Measurements from ENCODE around the gene PHYHD1. TPM values are rescaled to one million over a fixed set of nuclear protein-coding genes. Genes with fewer than 3 reads are reported as not detected.

The PHYHD1 gene
- total and polyA plus RNA-seq, 10 of the 15 experiments (the other 5 are each of a cell fraction or from before 2014, with no cell fraction given): 0.09 to 0.17 TPM; not detected in 8

DNA sequence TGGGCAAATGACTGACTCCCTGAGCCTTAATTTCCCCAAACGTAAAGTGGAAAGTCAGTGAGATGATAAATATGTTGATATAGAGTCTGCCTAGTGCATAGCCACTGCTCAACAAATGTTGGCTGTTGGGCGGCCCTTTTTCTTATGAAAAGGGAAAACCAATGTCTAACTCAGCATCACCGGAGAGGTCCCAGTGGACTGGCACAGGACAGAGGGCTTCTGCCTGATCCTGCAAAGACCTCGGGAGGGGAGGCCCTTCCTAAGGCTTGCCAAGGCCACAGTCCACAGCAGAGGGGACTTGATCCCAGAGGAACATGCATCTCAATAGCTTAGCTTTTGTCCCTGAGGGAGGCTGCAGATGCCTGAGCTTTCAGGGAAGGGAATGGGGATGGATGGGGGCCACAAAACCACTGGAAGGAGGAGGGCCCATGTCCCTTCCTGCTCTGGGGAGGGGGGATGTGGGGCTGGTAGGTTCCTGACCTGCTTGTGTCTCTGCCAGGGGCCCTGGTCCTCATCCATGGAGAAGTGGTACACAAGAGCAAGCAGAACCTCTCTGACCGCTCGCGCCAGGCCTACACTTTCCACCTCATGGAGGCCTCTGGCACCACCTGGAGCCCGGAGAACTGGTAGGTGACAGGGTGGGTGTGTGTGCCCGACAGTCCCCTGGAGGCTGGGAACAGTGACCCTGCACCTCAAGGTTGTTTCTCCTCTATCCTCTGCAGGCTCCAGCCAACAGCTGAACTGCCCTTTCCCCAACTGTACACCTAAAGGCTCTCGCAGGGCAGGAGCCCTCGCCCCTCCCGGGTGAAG lies 20.4 kb downstream of the PHYHD1 start:
- H3K4me1 ChIP-seq (ENCODE audit: control insufficient read depth, insufficient read depth, low read length): no peaks in the 10 kb centered on the region
- H3K9me3 ChIP-seq (replicated peaks; ENCODE audit: control insufficient read depth, insufficient read depth, low read length): no peaks in the 10 kb centered on the region
- in situ Hi-C loops (cut with MboI): no loop called here
- no peaks in the 10 kb centered on the region for H3K27me3 ChIP-seq (replicated peaks in 1 of 2; ENCODE audit: control insufficient read depth in 2 of 2, insufficient read depth in 2 of 2, low read length in 1 of 2)
- H3K36me3 ChIP-seq (ENCODE audit: control insufficient read depth in 2 of 2, insufficient read depth in 2 of 2, low read length in 1 of 2): no peaks in the 10 kb centered on the region
- BruUV-seq (replicated peaks): no TSS peak
- no peaks in the 10 kb centered on the region; the same call in 1 of the 2 replicates for H3K79me2 ChIP-seq (ENCODE audit: control insufficient read depth, insufficient read depth, low read length)
- ATAC-seq (no peak), FAIRE-seq (no peak), DNase-seq (ENCODE audit: low read depth, low spot score) (no peak)
- H3K4me2 ChIP-seq (ENCODE audit: control insufficient read depth, insufficient read depth): no peak overlapping the region
- POLR2A ChIA-PET: no interaction called here
- WGBS (ENCODE audit: insufficient coverage, insufficient replicate concordance, low lambda C conversion rate, missing lambda C conversion rate): 89% methylated on average over 12 of the region's 12 CpGs
- SMC1A ChIA-PET (ENCODE audit: uncharacterized antibody, unreplicated experiment): no interaction called here
- no peak overlapping the region for H3K27ac ChIP-seq (ENCODE audit: control insufficient read depth, insufficient read depth)
- RAD21 ChIA-PET (ENCODE audit: unreplicated experiment): no interaction called here
- TF ChIP-seq CHD4 (IDR thresholded peaks at IDR 0.05) (no peak), TBL1XR1 (IDR thresholded peaks at IDR 0.05; ENCODE audit: low read depth, low read length) (no peak), STAT1 (conservative IDR thresholded peaks at IDR 0.05) (no peak), HDAC6 (IDR thresholded peaks at IDR 0.05; ENCODE audit: unreplicated experiment) (no peak), IKZF2 (IDR thresholded peaks at IDR 0.05) (no peak), FOXK2 (IDR thresholded peaks at IDR 0.05) (no peak), JUNB (IDR thresholded peaks at IDR 0.05) (no peak), IRF4 (IDR thresholded peaks at IDR 0.05; ENCODE audit: low read depth, low read length) (no peak), IKZF1 (conservative IDR thresholded peaks at IDR 0.05) (no peak), MTA2 (IDR thresholded peaks at IDR 0.05; ENCODE audit: low read depth) (no peak), RB1 (IDR thresholded peaks at IDR 0.05; ENCODE audit: borderline replicate concordance) (no peak)
- TF ChIP-seq, protein P1, sequence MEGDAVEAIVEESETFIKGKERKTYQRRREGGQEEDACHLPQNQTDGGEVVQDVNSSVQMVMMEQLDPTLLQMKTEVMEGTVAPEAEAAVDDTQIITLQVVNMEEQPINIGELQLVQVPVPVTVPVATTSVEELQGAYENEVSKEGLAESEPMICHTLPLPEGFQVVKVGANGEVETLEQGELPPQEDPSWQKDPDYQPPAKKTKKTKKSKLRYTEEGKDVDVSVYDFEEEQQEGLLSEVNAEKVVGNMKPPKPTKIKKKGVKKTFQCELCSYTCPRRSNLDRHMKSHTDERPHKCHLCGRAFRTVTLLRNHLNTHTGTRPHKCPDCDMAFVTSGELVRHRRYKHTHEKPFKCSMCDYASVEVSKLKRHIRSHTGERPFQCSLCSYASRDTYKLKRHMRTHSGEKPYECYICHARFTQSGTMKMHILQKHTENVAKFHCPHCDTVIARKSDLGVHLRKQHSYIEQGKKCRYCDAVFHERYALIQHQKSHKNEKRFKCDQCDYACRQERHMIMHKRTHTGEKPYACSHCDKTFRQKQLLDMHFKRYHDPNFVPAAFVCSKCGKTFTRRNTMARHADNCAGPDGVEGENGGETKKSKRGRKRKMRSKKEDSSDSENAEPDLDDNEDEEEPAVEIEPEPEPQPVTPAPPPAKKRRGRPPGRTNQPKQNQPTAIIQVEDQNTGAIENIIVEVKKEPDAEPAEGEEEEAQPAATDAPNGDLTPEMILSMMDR (IDR thresholded peaks at IDR 0.05 in 2 of 3, conservative IDR thresholded peaks at IDR 0.05 in 1 of 3; ENCODE audit: control insufficient read depth in 2 of 3, extremely low read depth in 1 of 3, insufficient read depth in 1 of 3, low read depth in 3 of 3, low read length in 3 of 3): no peak
- CTCF ChIA-PET: no interaction called here
- intact Hi-C loops (cut with micrococcal nuclease; ENCODE audit: unreplicated experiment): no loop called here
- no peak overlapping the region for H2AFZ ChIP-seq (ENCODE audit: control insufficient read depth, low read depth, low read length)
- H3K4me3 ChIP-seq: no peak overlapping the region
- no peak overlapping the region for H3K9ac ChIP-seq (ENCODE audit: control insufficient read depth, insufficient read depth, low read length)
- H4K20me1 ChIP-seq (ENCODE audit: control insufficient read depth, insufficient read depth): no peaks in the 10 kb centered on the region
